Neural cell (in vitro differentiated cells): ENCODE data around the gene PARP15. TPM values are rescaled to one million over a fixed set of nuclear protein-coding genes. Genes with fewer than 3 reads are reported as not detected.

Source experiments
- H2AFZ ChIP-seq: fragments of 200-600, 300-800 bp; sonication (generic), shearing (Covaris generic); 2 replicates; pipeline ENCODE4 v1.6.0; 2014; ENCODE audit warnings: low read depth, mild to moderate bottlenecking, antibody characterized with exemption, low read length, moderate library complexity
- H3F3A ChIP-seq: fragments of 200-600 bp; shearing (Covaris generic); 2 replicates; pipeline ENCODE4 v1.6.1; 2016; ENCODE audit warnings: mild to moderate bottlenecking, moderate library complexity, mixed read lengths, antibody characterized with exemption, low read length; ENCODE audit not compliant: insufficient read depth, poor library complexity, severe bottlenecking
- H3K27ac ChIP-seq: fragments of 200-600, 300-800 bp; sonication (generic), shearing (Covaris generic); 2 replicates; pipeline ENCODE4 v1.5.1; 2014; ENCODE audit warnings: mild to moderate bottlenecking, low read length, moderate library complexity
- H3K27me3 ChIP-seq: fragments of 300-800, 200-600 bp; sonication (generic), shearing (Covaris generic); 2 replicates; pipeline ENCODE4 v1.6.0; 2014; ENCODE audit warnings: mild to moderate bottlenecking, low read depth, low read length, moderate library complexity; ENCODE audit not compliant: insufficient read depth
- H3K36me3 ChIP-seq: fragments of 300-800, 200-600 bp; sonication (generic), shearing (Covaris generic); 2 replicates; pipeline ENCODE4 v1.5.1; 2014; ENCODE audit warnings: mild to moderate bottlenecking, antibody characterized with exemption, low read length, moderate library complexity; ENCODE audit not compliant: insufficient read depth
- H3K4me2 ChIP-seq: fragments of 300-800, 200-600 bp; sonication (generic), shearing (Covaris generic); 2 replicates; pipeline ENCODE4 v1.6.0; 2014; ENCODE audit warnings: mild to moderate bottlenecking, low read length
- H3K4me3 ChIP-seq: fragments of 300-800, 200-600 bp; sonication (generic), shearing (Covaris generic); 2 replicates; pipeline ENCODE4 v1.5.1; 2014; ENCODE audit warnings: mild to moderate bottlenecking, low read length, moderate library complexity
- H3K79me2 ChIP-seq: fragments of 200-600 bp; shearing (Covaris generic); replicated peaks from 2 replicates; pipeline ENCODE4 v1.6.0; 2014; ENCODE audit warnings: mild to moderate bottlenecking, low read length, moderate library complexity; ENCODE audit not compliant: insufficient read depth
- H3K9ac ChIP-seq: fragments of 300-800, 200-600 bp; sonication (generic), shearing (Covaris generic); 2 replicates; pipeline ENCODE4 v1.6.1; 2016; ENCODE audit warnings: mild to moderate bottlenecking, low read length, mixed read lengths
- H3K9me2 ChIP-seq: fragments of 200-600 bp; shearing (Covaris generic); 2 replicates; pipeline ENCODE4 v1.6.1; 2016; ENCODE audit warnings: mild to moderate bottlenecking, low read length, mixed read lengths; ENCODE audit not compliant: insufficient read depth
- H3K9me3 ChIP-seq: fragments of 200-600, 300-800 bp; sonication (generic), shearing (Covaris generic); 2 replicates; pipeline ENCODE4 v1.6.1; 2016; ENCODE audit warnings: mild to moderate bottlenecking, mixed run types, low read length, moderate library complexity, mixed read lengths
- H4K20me1 ChIP-seq: fragments of 200-600 bp; shearing (Covaris generic); 2 replicates; pipeline ENCODE4 v1.6.1; 2016; ENCODE audit warnings: mild to moderate bottlenecking, mixed run types; ENCODE audit not compliant: insufficient read depth
- CTCF ChIP-seq: fragments of 450-650 bp; IDR thresholded peaks from 2 replicates; pipeline ENCODE4 v1.5.1; 2014; ENCODE audit warnings: antibody characterized with exemption, mild to moderate bottlenecking, moderate library complexity; ENCODE audit not compliant: poor library complexity, severe bottlenecking
- EP300 ChIP-seq: fragments of 450-650 bp; conservative IDR thresholded peaks from 2 replicates; pipeline ENCODE4 v1.6.1; 2014; ENCODE audit warnings: antibody characterized with exemption, mild to moderate bottlenecking, moderate library complexity; ENCODE audit not compliant: poor library complexity, severe bottlenecking
- EZH2 ChIP-seq: fragments of 200-600, 300-800 bp; shearing (Covaris generic), sonication (generic); IDR thresholded peaks from 2 replicates; pipeline ENCODE4 v1.6.1; 2014; ENCODE audit warnings: antibody characterized with exemption, low read length, borderline replicate concordance, mild to moderate bottlenecking; ENCODE audit not compliant: insufficient read depth, poor library complexity, severe bottlenecking
- MXI1 ChIP-seq: fragments of 450-650 bp; conservative IDR thresholded peaks from 2 replicates; pipeline ENCODE4 v1.6.1; 2014; ENCODE audit warnings: antibody characterized with exemption, mild to moderate bottlenecking; ENCODE audit not compliant: poor library complexity, severe bottlenecking
- POLR2AphosphoS5 ChIP-seq: IDR thresholded peaks from 2 replicates; pipeline ENCODE4 v1.6.1; 2012
- RAD21 ChIP-seq: fragments of 450-650 bp; conservative IDR thresholded peaks from 2 replicates; pipeline ENCODE4 v1.6.1; 2014; ENCODE audit warnings: antibody characterized with exemption, mild to moderate bottlenecking, moderate library complexity
- REST ChIP-seq: IDR thresholded peaks from 2 replicates; pipeline ENCODE4 v1.6.1; 2012; ENCODE audit warnings: borderline replicate concordance
- SMC3 ChIP-seq: fragments of 450-650 bp; conservative IDR thresholded peaks from 2 replicates; pipeline ENCODE4 v1.6.1; 2014; ENCODE audit warnings: antibody characterized with exemption, mild to moderate bottlenecking, moderate library complexity; ENCODE audit not compliant: poor library complexity
- TAF1 ChIP-seq: IDR thresholded peaks from 2 replicates; pipeline ENCODE4 v1.6.1; 2012; ENCODE audit warnings: low read depth
- polyA plus RNA-seq: library from polyadenylated mRNA; depleted of rRNA; stranded (reverse); fragments of >200 nt; gene quantifications from 2 replicates; pipeline ENCODE4 v1.2.3, GENCODE V29; 2014

Gene PARP15
- polyA plus RNA-seq, 1 donor from 2014 or later: not detected

DNA sequence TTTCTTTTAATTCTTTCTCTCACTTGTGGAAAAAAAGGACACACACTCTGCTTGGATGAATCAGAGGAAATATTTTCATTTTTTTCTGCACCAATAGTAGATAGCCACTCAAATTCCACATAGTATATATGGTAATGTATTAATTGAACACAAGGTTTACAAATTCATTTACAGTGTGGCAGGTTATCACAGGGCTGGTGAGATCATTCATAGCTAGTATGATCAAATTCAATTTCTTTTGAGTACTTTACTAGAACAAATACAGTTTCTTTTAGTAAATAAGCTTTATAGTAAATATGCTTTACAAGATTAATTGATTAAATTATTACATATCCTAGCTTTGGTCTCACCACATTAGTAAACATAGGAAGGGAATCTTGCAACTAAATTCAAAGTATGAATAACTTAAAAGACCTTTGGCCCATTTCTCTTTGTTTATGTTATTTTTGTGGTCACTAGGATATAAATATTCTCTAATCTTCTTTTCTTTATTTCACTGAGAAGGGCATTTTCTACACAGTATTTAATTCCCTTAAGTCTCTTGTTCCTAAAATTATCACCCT, 63.1 kb downstream of the PARP15 start:
- TF ChIP-seq TAF1: no peak
- no peak for TF ChIP-seq REST
- no peak for TF ChIP-seq MXI1
- no peak for TF ChIP-seq CTCF
- TF ChIP-seq EP300: no peak
- no peak for TF ChIP-seq EZH2
- TF ChIP-seq POLR2AphosphoS5: no peak
- TF ChIP-seq SMC3: no peak
- no peaks in the 10 kb centered on the region for H3K36me3 ChIP-seq

GRCh38 chr3:122642935-122643334, 65.5 kb downstream of the PARP15 start:
- no peak overlapping the region for H3K27ac ChIP-seq
- H3F3A ChIP-seq: no peaks in the 10 kb centered on the region

More for the DNA sequence above, 63.1 kb downstream of the PARP15 start:
- no peak overlapping the region for H3K9ac ChIP-seq
- no peaks in the 10 kb centered on the region for H4K20me1 ChIP-seq
- no peaks in the 10 kb centered on the region for H3K9me2 ChIP-seq
- no peak overlapping the region for H2AFZ ChIP-seq
- H3K9me3 ChIP-seq: no peaks in the 10 kb centered on the region
- H3F3A ChIP-seq: no peaks in the 10 kb centered on the region
- no peak overlapping the region for H3K4me2 ChIP-seq
- H3K27me3 ChIP-seq: no peaks in the 10 kb centered on the region
- no peak overlapping the region for H3K27ac ChIP-seq
- H3K79me2 ChIP-seq: no peaks in the 10 kb centered on the region
- H3K4me3 ChIP-seq: no peak overlapping the region

More at GRCh38 chr3:122642935-122643334, 65.5 kb downstream of the PARP15 start:
- no peak overlapping the region for H2AFZ ChIP-seq
- H3K27me3 ChIP-seq: no peaks in the 10 kb centered on the region
- H3K36me3 ChIP-seq: no peaks in the 10 kb centered on the region
- H3K4me3 ChIP-seq: no peak overlapping the region
- H3K9ac ChIP-seq: no peak overlapping the region
- no peak overlapping the region for H3K4me2 ChIP-seq
- TF ChIP-seq EP300: no peak
- no peak for TF ChIP-seq MXI1
- TF ChIP-seq POLR2AphosphoS5: no peak
- TF ChIP-seq TAF1: no peak
- TF ChIP-seq RAD21: no peak
- no peak for TF ChIP-seq REST
- TF ChIP-seq SMC3: no peak
- TF ChIP-seq CTCF: no peak
- no peak for TF ChIP-seq EZH2
- H4K20me1 ChIP-seq: no peaks in the 10 kb centered on the region
- no peaks in the 10 kb centered on the region for H3K9me2 ChIP-seq
- no peaks in the 10 kb centered on the region for H3K9me3 ChIP-seq
- no peaks in the 10 kb centered on the region for H3K79me2 ChIP-seq
